CMK (cell line): Measurements from ENCODE around the gene EFCAB6.

ENCODE experiments used
- DNase-seq: peaks from one replicate; pipeline ENCODE4 v3.0.0-alpha.2; 2010; ENCODE audit warnings: low read depth

Gene EFCAB6

DNA sequence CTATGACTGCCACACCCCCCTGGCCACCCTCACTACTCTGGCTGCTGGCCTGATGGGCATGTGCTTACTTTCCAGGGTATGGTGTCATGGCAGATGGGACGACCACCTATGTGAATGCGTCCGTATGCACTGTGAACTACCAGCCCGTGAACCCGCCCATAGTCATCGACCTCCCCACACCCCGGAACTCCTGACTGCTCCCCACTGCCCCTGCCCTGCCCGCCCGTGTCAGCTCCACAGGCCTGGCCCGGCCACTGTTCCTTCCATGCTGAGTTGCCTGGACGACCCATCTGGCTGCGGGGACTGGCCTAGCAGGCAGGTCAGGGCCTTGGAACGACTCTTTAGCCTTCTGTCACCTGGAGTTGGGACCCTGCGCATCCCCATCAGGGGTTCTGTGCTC is 306.7 kb downstream of the EFCAB6 start:
- DNase-seq = no peak

DNA sequence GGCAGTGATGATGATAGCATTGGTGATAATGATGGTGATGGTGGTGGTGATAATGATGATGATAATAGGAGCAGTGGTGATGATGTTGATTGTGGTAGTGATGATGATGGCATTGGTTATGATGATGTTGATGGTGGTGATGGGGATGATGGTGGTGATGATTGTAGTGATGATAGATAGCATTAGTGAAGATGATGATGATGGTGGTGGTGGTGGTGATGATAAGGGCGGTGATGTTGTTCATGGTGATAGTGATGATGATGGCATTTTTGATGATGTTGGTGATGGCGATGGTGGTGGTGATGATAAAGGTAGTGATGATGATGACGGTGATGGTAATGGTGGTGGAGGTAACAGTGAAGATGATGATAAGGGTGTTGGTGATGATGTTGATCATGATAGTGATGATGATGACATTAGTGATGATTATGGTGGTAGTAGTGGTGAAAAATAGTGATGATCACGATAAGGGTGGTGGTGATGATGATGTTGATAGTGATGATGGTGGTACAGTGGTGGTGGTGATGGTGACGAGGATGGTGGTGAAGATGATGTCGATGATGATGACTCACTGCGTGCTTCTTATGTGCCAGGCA is 307.3 kb downstream of the EFCAB6 start:
- no peak for DNase-seq

DNA sequence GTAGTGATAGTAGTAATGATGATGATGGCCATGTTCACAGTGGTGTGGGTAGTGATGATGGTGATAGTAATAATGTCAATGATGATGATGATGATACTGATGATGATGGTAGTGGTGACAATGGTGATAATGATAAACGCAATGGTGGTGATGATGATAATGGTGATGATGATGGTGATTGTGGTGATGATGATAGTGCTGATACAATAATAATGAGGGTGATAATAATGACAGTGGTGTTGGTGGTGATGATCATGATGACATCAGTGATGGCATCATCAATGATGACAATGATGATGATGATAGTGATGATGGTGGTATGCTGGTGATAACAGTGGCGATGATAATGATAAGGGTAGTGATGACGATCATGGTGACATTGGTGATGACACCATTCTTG is 308.0 kb downstream of the EFCAB6 start:
- no peak for DNase-seq

DNA sequence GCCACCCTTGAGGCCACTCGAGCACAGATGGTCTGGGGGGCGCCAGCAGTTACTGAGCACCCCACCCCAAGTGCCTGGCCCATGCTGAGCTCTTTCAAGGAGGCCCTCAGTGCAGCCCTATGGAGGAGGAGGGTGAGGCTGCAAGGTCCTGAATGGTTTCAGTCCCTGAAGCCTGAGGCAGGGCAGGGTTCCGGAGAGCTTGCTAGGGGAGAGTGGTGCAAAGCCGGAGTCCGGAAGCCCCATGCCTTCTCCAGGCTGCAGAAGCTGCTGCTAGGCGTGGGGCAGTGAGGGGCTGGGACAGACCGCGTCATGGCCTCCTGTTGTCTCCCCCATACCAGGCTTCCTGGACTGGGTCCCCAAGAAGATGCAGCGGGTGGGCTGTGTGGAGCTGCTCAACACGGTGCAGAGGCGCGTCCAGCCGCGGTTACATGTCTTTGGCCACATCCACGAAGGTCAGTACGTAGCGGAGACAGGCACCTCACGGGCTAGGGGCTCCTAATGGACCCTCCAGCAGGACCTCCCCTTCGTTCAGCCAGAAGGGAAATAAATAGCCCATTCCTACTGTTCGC is 309.7 kb downstream of the EFCAB6 start:
- no peak for DNase-seq

DNA sequence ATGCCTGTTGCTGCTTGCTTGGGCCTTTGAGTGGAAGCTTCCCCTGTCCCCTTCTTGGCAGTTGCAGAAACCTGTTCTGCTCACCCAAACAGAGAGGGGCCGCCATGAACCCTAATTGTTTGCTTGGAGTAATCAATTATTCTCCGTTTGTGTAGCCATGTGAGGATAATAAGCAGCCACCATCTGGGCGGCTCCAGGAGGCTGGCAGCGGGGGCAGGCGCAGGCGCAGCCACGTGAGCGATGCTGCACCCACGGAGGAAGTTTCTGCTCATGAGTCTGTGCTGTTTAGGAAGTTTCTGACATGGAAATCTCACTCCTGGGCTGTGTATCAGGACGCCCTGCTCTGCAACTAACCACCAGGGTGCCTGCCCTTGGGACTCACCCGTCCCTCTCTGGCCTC is 310.2 kb downstream of the EFCAB6 start:
- no peak for DNase-seq

DNA sequence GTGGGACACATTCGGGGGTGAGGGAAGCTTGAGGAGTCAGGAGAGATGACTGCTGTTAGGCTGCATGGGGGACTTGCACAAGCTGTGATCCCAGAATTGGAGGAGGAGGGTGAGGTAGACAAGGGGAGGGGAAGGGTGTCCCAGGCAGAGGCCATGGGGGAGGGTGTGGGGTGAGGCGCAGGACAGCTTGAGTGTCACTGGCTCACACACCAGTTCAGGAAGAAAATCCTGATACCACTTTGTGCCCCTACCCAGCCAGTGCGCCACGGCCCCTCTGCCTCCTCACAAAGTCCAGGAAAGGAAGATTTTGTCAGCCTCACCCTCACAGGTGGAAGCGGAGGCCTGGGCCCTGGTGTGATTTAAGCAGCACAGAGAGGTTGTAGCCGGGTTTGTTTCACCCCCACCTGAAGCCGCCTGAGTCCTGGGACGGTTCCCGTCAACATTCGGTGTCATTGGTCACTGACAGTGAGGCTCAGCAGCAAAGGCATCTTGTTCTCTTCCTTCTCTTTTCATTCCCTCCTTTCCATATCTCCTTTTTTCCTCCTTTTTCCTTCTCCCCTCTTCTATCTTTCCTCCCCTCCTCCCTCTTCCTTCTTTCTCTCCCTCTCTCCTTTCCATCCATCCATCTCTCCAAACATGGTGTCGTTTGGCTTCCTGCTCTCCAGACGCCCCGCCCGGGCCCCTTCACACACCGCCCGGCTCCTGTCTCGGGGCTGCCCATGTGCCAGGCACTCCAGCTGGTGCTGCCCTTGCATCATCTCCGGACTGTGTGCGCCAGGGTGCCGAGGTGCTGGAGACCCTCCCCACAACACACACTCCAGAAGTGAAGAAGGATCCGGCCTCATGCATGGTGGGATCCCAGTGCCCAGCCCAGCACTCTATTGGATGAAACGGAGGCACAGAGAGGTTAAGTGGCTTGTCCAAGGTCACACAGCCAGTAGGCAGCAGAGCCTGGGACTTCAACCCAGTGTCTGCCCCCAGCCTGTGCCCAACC is 311.0 kb downstream of the EFCAB6 start:
- DNase-seq = no peak

DNA sequence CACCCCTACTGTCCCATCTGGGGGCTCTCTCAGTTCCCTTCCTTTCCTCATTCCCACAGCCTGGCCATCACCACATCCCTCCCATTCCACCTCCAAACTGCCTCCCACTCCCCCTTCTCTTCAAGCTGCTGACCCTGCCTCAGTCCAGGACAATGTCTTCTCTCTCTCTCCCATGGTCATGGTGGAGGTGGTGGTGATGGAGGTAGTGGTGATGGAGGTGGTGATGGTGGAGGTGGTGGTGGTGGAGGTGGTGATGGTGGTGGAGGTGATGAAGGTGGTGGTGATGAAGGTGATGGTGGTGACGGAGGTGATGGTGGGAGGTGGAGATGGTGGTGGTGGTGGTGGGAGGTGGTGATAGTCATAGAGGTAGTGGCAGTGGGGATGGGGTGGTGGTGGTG is 313.2 kb downstream of the EFCAB6 start:
- DNase-seq = no peak

DNA sequence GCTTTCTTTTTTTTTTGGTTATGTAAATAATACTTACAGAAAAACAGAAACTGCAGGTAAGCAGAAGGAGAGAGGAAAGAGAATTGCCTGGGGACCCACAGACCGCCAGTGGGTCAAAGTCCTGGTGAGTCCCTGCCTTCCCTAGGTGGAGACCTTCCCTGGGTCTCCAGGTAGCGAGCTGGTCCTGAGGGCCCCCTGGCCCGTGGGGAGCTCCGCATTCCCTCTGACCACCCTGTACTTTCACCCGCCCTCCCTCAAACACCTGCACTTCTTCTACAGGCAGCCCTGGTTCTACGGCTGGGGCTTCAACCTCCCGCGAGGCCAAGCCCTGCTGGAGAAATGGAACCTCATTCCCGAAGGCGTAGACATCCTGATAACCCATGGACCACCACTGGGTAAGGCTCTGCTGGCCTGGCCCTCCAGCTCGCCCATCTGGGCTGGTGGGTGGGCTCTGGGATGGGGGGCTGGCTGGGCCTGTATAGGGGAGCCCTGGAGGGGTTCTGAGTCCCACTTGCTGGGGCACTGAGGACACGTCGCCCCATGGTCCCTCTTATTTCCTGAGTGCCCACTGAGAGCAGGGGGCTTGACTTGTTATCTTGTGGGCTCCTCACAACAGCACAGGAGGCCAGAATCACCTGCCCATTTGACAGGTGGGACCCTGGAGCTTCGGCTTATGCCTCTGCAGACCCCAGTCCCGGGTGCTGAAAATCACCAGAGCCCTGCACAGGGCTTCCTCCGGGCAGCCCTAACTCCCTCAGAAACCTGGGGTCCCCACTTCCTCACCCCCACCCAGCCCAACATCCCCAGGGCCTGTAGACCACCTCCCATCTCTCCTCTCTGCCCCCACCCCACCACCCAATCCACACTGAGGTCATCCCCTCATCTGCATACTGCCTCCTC is 313.9 kb downstream of the EFCAB6 start:
- no peak for DNase-seq

DNA sequence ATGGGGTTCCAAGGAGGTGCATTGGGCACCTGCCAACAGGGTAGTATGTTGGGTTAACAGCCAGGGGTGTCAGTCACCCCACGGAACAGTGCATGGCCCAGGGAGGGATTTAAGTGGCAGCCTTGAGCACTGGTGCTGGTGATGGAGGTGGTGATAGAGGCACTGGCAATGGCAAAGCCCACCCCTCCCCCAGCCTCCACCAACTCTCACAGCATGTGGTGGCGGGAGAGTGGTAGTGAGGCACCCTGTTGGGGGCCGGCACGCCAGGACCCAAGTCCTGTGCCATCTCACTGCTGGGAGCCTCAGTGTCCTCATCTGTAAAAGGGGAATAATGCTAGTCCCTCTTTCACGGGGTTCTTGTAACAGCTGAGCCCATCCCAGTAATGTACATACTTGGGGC is 318.8 kb downstream of the EFCAB6 start:
- DNase-seq = no peak

DNA sequence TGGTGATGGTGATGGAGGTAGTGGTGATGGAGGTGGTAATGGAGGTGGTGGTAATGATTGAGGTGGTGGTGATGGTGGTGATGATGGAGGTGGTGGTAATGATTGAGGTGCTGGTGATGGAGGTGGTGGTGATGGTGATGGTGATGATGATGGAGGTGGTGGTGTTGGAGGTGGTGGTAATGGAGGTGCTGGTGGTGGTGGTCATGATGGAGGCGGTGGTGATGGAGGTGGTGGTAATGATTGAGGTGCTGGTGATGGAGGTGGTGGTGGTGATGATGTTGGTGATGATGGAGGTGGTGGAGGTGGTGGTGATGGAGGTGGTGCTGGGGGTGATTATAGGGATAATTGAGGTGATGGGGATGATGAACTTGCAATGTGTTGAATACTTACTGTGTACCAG is 320.4 kb downstream of the EFCAB6 start:
- DNase-seq = no peak

DNA sequence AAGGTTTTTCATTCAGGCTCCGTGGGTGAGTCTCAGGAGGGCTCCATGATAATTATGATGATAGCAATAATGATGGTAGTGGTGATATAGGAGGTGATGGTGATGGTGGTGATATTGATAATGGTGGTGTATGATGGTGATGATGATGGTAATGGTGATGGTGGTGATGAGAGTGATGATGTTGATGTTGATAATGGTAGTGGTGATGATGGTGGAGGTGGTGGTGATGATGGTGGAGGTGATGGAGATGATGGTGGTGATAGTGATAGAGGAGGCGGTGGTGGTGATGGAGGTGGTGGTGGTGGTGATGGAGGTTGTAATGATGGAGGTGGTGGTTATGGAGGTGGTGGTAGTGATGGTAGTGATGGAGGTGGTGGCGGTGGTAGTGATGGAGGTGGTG is 320.9 kb downstream of the EFCAB6 start:
- DNase-seq = no peak

DNA sequence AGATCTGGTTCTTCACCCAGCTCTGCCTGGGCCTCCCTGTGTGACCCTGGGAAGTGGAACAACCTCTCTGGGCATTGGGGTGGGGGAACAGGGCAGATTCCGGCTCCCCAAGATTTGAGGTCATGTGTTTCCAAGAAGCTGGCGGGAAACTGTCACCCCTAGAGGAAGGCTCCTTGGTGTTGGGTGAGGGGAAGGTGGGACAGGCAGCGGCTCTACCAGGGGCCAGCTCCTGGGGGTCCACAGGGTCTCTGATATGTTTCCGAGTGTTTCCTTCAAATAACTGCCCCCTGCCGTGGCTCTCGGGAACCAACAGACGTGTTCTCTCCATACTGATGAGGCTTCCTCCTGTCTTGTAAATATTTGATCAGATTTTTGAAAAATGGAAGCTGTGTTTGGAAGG is 321.8 kb downstream of the EFCAB6 start:
- DNase-seq = no peak

DNA sequence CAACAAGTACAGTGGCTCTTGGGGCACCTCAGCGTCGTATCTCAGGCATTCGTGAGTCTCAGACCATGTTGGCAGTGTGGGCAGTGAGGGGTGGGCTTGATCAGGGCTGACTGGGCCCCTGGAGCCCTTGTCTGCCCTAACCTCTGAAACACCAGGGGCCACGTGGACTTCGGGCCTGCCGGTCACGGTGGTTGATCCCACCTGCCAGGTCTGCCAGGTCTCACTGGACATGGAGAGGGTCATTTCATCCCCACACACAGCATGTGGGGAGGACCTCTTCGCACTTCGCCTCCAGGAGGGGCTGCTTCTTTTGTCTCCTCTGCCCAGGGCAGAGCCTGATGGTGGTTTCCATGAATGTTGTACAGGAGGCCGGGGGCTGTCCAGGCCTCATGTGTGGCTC is 323.2 kb downstream of the EFCAB6 start:
- no peak for DNase-seq

DNA sequence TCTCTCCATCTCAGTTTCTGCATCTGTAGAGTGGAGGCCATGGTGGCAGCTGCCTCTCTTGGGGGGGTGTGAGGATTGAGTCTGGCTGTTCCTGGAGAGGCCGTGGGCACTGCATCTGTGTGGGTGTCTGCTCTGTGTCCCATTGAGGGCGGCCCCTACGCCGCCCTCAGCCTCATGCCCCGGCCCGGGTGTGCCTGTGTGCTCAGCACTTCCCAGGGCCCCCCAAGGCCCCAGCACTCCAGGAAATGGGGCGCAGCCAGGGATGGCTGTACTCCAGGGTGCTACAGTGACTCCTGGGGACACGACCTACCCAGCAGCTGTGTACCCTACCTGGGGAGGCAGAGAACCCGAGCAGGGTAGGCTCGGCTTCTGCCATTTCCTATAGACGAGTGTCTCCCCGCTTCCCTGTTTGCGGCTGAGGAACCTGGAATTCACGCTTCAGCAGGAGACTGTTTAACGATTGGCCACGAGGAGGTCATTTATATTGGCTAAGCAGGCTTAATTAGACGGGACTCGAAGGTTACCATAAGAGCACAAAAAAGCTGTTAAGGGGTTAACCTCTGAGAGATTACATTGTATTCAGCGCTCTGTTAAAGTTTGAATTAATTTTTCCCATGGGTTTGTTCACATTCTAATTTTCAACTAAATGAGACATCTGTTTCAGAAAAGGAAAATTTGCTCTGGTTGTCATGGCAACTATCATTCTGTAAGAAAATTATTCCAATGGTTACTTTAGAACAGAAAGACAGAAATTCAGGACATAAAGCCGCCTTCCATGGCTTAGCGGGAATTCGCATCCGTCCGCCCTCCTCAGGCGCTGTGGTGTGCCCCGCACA is 323.9 kb downstream of the EFCAB6 start:
- DNase-seq = no peak

DNA sequence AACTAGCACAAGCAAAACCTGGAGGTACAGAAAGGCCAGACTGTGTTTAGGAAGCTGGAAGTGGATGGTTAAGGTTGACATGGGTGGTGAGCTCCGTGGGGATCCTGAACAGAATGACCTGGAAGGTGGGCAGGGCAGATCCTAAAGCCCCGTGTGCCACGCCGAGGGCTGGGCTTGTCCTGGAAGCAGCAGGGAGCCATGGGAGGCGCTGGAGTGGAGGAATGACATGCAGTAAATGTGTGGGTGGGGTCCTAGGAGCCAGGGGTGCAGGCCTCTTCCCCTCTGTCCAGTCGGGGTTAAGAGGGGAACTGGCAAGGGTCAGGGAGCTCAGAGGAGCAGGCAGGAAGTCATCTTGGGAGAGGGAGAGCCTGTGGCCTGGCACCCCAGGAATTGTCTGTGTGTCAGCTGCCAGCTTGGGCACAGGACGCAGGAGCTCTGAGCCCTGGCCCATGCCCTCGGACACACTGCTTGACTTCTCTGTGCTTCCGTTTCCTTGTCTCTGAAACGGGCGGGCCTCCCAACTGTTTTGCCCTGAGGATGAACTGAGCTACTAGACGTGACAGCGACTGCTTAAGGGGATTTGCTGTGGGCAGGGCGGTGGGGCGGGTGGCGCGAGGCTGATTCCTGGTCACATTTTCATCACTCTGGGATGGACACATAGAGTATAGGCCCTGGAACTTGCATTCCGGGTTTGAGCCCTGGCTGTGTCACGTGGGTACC is 324.6 kb downstream of the EFCAB6 start:
- DNase-seq = no peak

DNA sequence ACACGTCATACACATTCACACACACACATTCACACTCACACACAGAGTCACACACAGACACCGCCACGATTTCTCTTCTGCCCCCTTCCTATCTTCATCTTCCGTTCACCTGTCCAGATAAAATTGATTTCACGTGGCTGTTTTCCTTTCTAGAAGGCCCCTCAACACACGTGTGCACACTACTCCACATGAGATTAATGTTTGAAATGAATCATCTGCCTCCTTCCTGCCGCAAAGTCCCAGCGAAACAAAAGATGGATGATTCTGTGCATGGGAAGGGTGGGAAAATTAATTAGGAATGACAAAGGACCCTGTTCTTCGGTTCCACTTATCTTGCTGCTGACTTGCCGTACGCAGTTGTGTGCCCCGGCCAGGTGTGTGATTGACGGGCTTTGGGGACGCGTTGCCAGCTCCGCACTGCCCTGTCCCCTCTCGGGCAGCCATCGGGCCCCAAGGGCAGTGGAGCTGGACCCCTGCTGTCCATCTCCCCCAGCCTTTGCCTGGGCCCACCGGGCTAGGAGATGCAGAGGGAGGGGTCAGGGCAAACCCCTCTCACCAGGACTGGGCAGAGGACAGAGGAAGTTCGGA is 326.5 kb downstream of the EFCAB6 start:
- no peak for DNase-seq

DNA sequence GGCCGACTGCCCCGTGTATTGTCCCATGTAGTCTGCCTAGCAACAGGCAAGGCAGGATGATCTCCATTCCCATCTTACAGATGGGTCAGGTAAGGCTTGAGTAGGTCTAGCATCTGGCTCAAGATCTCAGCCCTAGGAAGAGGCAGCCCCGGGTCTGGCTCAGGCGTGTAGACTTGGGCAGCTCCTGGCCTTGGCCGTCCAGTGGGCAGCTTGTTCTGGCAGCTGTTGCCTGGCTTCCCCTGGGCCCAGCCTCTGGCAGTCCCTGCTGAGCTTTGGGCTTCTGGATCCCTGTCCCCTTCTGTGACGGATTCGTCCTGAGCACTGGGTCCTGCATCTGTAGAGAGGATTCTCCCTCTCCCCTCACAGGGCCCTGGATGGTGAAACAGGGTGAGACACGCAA is 327.9 kb downstream of the EFCAB6 start:
- DNase-seq = no peak

DNA sequence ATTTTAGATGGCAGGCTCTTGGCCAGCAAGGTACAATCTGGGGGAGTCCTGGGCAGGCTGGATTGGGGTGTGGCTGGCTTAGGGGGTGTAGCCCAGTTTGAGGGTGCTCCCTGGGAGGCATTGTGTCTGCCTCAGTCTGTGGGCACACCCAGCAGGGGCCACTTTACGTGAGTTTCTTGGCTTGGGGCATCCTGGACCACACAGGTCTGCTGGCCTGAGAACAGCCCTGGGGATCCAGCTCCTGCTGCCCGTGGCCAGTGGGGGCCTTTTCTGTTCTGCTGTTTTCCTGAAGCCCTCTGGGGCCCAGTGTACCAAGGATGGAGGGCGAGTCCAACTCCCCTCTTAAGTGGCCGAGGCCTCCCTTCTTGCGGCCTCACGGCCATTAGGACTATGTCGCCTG is 328.4 kb downstream of the EFCAB6 start:
- DNase-seq = no peak

DNA sequence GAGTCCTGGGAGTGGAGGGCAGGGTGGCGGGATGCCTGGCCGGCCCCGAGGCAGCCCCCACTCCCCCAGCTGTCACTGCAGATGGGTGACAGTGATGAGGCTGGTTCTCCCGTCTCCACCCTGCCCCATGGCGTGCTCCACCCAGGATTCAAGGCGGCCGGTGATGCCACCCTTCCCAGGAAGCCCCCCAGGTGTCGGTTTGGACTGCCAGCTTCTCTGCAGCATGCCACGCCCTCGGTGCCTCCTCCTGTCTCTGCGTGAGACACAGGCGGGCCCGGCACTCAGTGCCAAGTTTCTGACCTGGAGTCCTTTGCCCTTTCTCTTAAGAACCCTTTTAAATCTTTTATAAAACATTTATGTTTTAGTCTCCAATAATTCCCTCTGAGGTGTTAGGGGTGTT is 328.8 kb downstream of the EFCAB6 start:
- DNase-seq = no peak

DNA sequence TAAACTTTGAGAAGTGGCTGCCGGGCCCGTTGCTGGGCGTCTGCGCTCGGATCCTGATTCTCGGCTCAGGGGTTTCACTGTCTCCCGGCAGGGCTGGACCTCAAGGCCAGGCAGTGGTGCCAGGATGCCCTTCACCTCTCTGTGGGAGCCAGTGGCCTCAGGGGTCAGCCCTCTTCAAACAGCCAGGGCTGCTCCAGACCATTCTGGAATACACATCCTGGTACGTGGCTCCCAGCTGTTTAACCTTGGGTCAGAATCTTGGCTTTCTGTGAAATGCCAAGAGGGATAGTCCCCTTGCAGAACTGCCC is 329.8 kb downstream of the EFCAB6 start:
- no peak for DNase-seq
